GM10847 (cell line): ENCODE data around the gene PPRC1.

ENCODE experiments used
- POLR2A ChIP-seq: IDR thresholded peaks from 2 replicates; pipeline ENCODE4 v1.6.1; 2011; ENCODE audit not compliant: insufficient read length; ENCODE audit errors: extremely low read depth

Gene PPRC1

DNA sequence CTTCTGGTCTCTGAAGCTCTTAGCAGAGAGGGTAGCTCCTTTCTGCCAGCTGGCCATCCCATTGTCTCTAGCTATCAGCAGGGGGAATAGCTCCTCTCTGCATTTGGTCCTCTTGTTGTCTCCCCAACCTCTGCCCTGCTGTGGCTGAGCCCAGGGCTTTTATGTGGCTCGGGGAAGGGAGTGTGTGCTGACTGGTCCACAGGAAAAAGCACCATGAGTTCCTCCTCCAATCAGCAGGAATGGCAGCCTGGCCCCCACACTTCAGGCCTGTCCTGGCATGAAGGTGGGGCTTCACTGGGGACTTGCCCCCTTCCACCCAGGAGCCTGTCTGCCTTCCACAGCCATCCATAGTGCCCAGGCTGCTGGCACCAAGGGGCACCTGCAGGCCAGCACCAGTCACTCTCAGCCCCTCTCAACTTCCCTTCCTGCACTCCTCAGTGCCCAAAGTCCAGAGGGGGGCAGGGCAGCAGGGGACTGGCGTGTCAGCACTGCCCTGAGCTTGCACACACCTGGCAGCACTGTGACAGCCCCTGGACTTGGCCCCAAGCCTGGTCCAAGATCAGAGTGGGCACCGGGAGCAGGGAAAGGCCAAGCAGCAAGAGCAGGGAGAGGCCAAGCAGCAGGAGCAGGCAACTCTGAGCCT is 55.6 kb downstream of the PPRC1 start:
- no peak for TF ChIP-seq POLR2A

DNA sequence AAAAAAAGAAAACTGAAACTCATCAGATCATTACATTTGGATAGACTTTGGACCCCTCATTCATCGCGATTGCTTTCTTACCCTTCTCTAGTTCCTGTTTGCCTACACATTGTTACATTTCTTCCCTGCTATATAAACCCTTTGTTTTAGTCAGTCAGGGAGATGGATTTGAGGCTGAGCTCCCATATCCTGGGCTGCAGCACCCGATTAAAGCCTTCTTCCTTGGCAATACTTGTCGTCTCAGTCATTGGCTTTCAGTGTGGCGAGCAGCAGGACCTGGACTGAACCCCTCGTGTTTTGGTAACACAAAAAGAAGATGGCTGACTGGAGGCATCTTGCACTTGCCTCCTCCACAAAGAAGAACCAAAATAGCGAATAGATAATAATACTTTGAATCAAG is 59.1 kb downstream of the PPRC1 start:
- TF ChIP-seq POLR2A: no peak

DNA sequence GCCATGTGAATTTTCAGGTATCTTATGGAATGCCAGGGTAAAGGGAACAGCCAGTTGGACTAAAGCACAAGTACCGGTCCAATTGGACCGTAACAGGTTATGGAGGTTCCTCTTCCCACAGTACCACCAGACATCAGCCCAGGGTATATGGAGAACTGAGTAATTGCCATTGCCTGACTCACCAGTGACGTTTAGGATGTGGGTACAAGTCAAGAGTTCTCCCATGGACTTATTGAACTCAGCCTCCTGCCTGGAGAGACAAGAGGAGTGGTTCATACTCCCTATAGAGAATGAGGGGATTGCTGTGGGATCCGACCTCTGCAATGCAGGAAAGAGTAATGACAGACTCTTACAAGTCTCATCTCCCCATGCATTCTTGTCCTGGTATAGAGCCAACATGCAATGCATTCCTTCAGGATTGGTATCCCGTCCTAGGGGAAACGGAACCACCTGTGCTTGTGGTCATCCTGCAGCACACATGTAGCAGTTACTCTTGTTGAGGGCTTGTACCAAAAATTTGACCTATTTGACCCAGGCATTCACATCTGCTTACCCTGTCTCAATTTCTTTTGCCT is 62.5 kb downstream of the PPRC1 start:
- no peak for TF ChIP-seq POLR2A

DNA sequence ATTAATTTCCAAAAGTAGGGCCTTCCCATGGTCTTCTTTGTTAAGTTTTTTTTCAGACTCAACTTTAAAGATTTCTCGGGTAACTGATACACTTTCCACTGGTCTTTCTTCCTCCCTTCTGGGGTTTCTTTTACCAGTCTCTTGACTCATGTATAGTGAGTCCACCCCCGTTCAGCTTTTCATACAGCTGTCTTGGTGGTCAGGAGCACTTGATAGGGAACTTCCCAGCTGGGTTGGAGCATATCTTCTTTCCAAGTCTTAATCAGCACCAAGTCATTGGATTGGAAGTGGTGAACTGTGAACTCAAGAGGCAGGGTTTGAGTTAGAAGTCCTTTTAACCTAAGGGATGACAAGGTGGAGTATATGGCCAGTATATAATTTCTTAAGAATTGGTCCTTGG is 64.1 kb downstream of the PPRC1 start:
- no peak for TF ChIP-seq POLR2A

- TF ChIP-seq POLR2A: no peak
Observed at GRCh38 chr10:102198027-102198426, 65.2 kb downstream of the PPRC1 start.
